ENCODE measurements around the gene CLHC1. TPM values are rescaled to one million over a fixed set of nuclear protein-coding genes. Genes with fewer than 3 reads are reported as not detected.

Gene CLHC1
- total RNA-seq, 1 experiment from 2014 or later, result 32.8 TPM

DNA sequence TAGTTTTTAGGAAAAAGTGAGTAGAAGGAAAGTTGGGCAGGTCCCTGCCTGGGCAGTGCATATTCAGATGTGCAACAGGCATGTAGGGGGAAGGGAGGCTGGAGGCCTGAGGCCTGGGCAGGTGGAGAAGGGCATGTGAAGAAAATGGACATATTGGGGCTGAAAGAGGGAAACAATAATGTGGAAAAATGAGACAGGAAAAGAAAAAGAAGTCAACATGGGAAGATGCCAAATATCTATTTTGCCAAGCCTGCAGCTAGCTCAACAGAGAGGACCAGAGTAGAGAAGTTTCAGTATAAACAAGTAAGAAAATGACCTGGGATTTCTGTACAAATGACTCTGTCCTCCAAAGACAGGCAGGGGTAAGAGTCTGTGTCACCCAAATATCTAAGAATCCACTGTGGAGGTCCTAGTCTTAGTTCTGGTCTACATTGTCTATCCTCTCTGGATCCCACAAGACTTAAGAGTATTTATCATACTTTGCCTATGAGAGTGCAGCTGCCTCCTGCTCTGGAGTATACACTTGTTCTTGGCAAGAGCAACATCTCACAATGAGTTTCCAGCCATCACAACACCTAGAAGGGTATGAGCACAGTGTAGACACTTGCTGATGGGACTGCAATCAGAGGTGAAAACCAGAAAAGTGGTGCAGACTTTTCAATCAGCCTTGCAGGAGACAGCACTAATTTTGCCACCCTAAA lies 80.2 kb downstream of the CLHC1 start:
- intact Hi-C loops (cut with micrococcal nuclease), result no loop called here
- no peaks in the 10 kb centered on the region for H3K9me3 Mint-ChIP-seq (ENCODE audit: unreplicated experiment)
- no peaks in the 10 kb centered on the region for H3K27me3 Mint-ChIP-seq (ENCODE audit: insufficient read depth, unreplicated experiment)
- H3K4me1 Mint-ChIP-seq (ENCODE audit: insufficient read depth, unreplicated experiment), result peaks cover 25% of the 10 kb centered on the region
- no peak for DNase-seq (ENCODE audit: unreplicated experiment)
- H3K36me3 Mint-ChIP-seq (ENCODE audit: insufficient read depth, unreplicated experiment), result no peaks in the 10 kb centered on the region
- TF ChIP-seq, protein P1, sequence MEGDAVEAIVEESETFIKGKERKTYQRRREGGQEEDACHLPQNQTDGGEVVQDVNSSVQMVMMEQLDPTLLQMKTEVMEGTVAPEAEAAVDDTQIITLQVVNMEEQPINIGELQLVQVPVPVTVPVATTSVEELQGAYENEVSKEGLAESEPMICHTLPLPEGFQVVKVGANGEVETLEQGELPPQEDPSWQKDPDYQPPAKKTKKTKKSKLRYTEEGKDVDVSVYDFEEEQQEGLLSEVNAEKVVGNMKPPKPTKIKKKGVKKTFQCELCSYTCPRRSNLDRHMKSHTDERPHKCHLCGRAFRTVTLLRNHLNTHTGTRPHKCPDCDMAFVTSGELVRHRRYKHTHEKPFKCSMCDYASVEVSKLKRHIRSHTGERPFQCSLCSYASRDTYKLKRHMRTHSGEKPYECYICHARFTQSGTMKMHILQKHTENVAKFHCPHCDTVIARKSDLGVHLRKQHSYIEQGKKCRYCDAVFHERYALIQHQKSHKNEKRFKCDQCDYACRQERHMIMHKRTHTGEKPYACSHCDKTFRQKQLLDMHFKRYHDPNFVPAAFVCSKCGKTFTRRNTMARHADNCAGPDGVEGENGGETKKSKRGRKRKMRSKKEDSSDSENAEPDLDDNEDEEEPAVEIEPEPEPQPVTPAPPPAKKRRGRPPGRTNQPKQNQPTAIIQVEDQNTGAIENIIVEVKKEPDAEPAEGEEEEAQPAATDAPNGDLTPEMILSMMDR (IDR thresholded peaks at IDR 0.05; ENCODE audit: unreplicated experiment), result no peak
- H3K27ac Mint-ChIP-seq (ENCODE audit: low read depth, unreplicated experiment), result no peak overlapping the region
- ChIA-PET CTCF (interaction anchor here (0.5 to 1.3 kb wide), 2 partner anchors 17 to 27 kb away, joined by 3 to 4 read pairs; no protein-coding TSS in a partner anchor), POLR2A (interaction anchor here (0.7 to 5.3 kb wide), 4 partner anchors 10 to 101 kb away, joined by 3 to 97 read pairs (median 6); partner anchors contain the start of gene RTN4)
- H3K4me3 Mint-ChIP-seq (ENCODE audit: unreplicated experiment), result no peak overlapping the region
- BruUV-seq (replicated peaks), result no TSS peak

DNA sequence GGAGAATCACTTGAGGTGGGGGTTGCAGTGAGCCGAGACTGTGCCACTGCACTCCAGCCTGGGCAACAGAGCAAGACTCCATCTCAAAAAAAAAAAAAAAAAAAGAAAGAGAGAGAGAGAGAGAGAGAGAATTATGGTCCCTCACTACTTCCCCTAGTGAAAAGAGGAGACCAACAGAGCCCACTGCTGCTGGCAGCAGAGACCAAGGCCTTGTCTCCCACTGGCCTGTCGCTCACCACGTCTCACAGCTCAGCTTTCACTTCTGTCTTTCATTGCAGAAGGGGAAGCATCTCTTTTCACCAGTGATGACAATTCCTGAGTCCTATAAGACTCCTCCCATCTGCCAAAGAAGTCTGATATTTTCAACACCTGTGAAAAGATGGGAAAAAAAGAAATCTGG lies 81.3 kb downstream of the CLHC1 start:
- Mint-ChIP-seq H3K4me3 (ENCODE audit: unreplicated experiment) (no peak overlapping the region), H3K27ac (ENCODE audit: low read depth, unreplicated experiment) (no peak overlapping the region), H3K9me3 (ENCODE audit: unreplicated experiment) (no peaks in the 10 kb centered on the region), H3K4me1 (ENCODE audit: insufficient read depth, unreplicated experiment) (peaks cover 15% of the 10 kb centered on the region), H3K27me3 (ENCODE audit: insufficient read depth, unreplicated experiment) (no peaks in the 10 kb centered on the region), H3K36me3 (ENCODE audit: insufficient read depth, unreplicated experiment) (no peaks in the 10 kb centered on the region)
- TF ChIP-seq, protein P1 (IDR thresholded peaks at IDR 0.05; ENCODE audit: unreplicated experiment), result no peak
- no TSS peak for BruUV-seq (replicated peaks)
- no peak for DNase-seq (ENCODE audit: unreplicated experiment)
- intact Hi-C loops (cut with micrococcal nuclease), result no loop called here
- ChIA-PET POLR2A (interaction anchor here (0.6 to 0.7 kb wide), 2 partner anchors 36 to 58 kb away, joined by 3 read pairs; no protein-coding TSS in a partner anchor), CTCF (interaction anchor here (1.1 to 1.3 kb wide), 2 partner anchors 18 to 251 kb away, joined by 3 to 4 read pairs; no protein-coding TSS in a partner anchor)

DNA sequence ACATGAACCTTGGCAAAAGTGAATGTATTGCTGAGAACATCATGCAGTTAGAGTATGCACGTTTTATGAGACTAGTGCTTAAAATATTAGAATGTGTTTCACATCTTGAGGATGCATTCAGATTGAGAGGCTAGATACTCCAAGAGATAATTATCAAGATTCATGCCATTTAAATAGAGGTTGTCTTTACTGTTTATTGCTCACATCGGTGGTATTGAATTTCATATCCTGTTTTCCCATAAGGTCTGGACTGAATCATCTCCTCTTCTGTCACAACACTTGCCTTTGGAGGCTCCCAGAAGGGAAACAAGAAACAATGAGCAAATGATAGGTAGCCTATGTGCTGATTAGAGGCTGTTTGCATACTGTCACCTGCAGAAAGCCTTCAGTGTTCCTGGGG lies 83.8 kb downstream of the CLHC1 start:
- Mint-ChIP-seq H3K27me3 (ENCODE audit: insufficient read depth, unreplicated experiment) (no peaks in the 10 kb centered on the region), H3K27ac (ENCODE audit: low read depth, unreplicated experiment) (no peak overlapping the region), H3K36me3 (ENCODE audit: insufficient read depth, unreplicated experiment) (no peaks in the 10 kb centered on the region), H3K4me3 (ENCODE audit: unreplicated experiment) (no peak overlapping the region), H3K9me3 (ENCODE audit: unreplicated experiment) (no peaks in the 10 kb centered on the region), H3K4me1 (ENCODE audit: insufficient read depth, unreplicated experiment) (peaks cover 13% of the 10 kb centered on the region)
- BruUV-seq (replicated peaks), result no TSS peak
- peak; percentile 79 for DNase-seq (ENCODE audit: unreplicated experiment)
- intact Hi-C loops (cut with micrococcal nuclease), result no loop called here
- TF ChIP-seq, protein P1 (IDR thresholded peaks at IDR 0.05; ENCODE audit: unreplicated experiment), result no peak
- ChIA-PET CTCF (interaction anchor here (1.5 kb wide), 1 partner anchor 19 kb away, joined by 9 read pairs; no protein-coding TSS in a partner anchor), POLR2A (interaction anchor here (0.7 kb wide), 1 partner anchor 98 kb away, joined by 3 read pairs; the partner anchor contains the start of gene RTN4)

DNA sequence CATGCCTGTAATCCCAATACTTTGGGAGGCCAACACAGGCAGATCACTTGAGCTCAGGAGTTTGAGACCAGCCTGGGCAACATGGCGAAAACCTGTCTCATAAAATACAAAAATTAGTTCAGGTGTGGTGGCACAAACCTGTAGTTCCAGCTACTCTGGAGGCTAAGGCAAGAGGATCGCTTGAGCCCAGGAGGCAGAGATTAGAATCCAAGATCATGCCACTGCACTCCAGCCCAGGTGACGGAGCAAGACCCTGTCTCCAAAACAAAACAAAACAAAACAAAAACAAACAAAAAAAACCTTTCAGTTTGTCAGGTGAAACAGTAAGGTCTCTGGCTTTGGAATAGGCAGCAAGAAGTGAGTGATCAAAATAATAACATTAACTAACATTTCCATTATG lies 84.6 kb downstream of the CLHC1 start:
- Mint-ChIP-seq H3K4me3 (ENCODE audit: unreplicated experiment) (no peak overlapping the region), H3K27ac (ENCODE audit: low read depth, unreplicated experiment) (no peak overlapping the region), H3K4me1 (ENCODE audit: insufficient read depth, unreplicated experiment) (peaks cover 8% of the 10 kb centered on the region), H3K27me3 (ENCODE audit: insufficient read depth, unreplicated experiment) (no peaks in the 10 kb centered on the region), H3K36me3 (ENCODE audit: insufficient read depth, unreplicated experiment) (no peaks in the 10 kb centered on the region), H3K9me3 (ENCODE audit: unreplicated experiment) (no peaks in the 10 kb centered on the region)
- TF ChIP-seq, protein P1 (IDR thresholded peaks at IDR 0.05; ENCODE audit: unreplicated experiment), result no peak
- intact Hi-C loops (cut with micrococcal nuclease), result no loop called here
- no peak for DNase-seq (ENCODE audit: unreplicated experiment)
- CTCF ChIA-PET, result interaction anchor here (1.5 kb wide), 1 partner anchor 20 kb away, joined by 9 read pairs; no protein-coding TSS in a partner anchor
- BruUV-seq (replicated peaks), result no TSS peak
- POLR2A ChIA-PET, result no interaction called here

All from MCF 10A (cell line).